Thymus (tissue), 11 donors: Measurements from ENCODE around the gene ASIC3. TPM values are rescaled to one million over a fixed set of nuclear protein-coding genes. Genes with fewer than 3 reads are reported as not detected.

ENCODE experiments used
- DNase-seq, 9 donors: peaks; one replicate each; pipeline ENCODE4 v3.0.0-alpha.2; 2013; ENCODE audit warnings: low spot score in 9 of 9, low read depth in 6 of 9, missing footprints in 1 of 9
- H3K27ac ChIP-seq, 2 donors: one replicate each; pipeline ENCODE4 v1.5.1; 2013; ENCODE audit warnings: control low read depth in 1 of 2, low read depth in 1 of 2, low read length in 1 of 2, mild to moderate bottlenecking in 1 of 2, moderate library complexity in 1 of 2
- H3K27me3 ChIP-seq, 2 donors: one replicate each; pipeline ENCODE4 v1.5.1; 2013; ENCODE audit warnings: low read length in 1 of 2; ENCODE audit not compliant: control insufficient read depth in 2 of 2, insufficient read depth in 1 of 2
- H3K36me3 ChIP-seq, 2 donors: one replicate each; pipeline ENCODE4 v1.5.1; 2013; ENCODE audit warnings: low read length in 1 of 2, mild to moderate bottlenecking in 1 of 2, moderate library complexity in 1 of 2; ENCODE audit not compliant: control insufficient read depth in 2 of 2, insufficient read depth in 2 of 2
- H3K4me1 ChIP-seq, 2 donors: one replicate each; pipeline ENCODE4 v1.5.1; 2013; ENCODE audit warnings: low read length in 2 of 2; ENCODE audit not compliant: control insufficient read depth in 2 of 2, insufficient read depth in 2 of 2
- H3K4me3 ChIP-seq, 2 donors: one replicate each; pipeline ENCODE4 v1.5.1; 2013; ENCODE audit warnings: low read length in 2 of 2, control low read depth in 1 of 2, mild to moderate bottlenecking in 1 of 2
- H3K9me3 ChIP-seq, 2 donors: one replicate each; pipeline ENCODE4 v1.5.1; 2013; ENCODE audit warnings: low read length in 1 of 2, mild to moderate bottlenecking in 1 of 2; ENCODE audit not compliant: control insufficient read depth in 2 of 2, insufficient read depth in 1 of 2
- WGBS: extraction: QIAGEN DNeasy Blood & Tissue Kit; methylation state at CpG from one replicate; pipeline ENCODE4 v1.1.7; 2013; 5-methylcytosine and 5-hydroxymethylcytosine counted together
- polyA plus RNA-seq: library from polyadenylated mRNA; stranded (reverse); fragments of 200-250 nt; gene quantifications from one replicate; pipeline ENCODE4 v1.2.3, GENCODE V29; 2013
- total RNA-seq: library from RNA; stranded (reverse); fragments of 120-200 nt; gene quantifications from one replicate; pipeline ENCODE4 v1.2.4, GENCODE V29; 2013
- donor health status: healthy.

ASIC3 gene
- total and polyA plus RNA-seq, 2 donors, result 0.14 to 10.6 TPM

- WGBS, result 92% methylated on average over 20 of the region's 20 CpGs
- Histone ChIP-seq H3K4me1 (no peaks in the 10 kb centered on the region), H3K9me3 (no peaks in the 10 kb centered on the region), H3K27ac (no peak overlapping the region), H3K36me3 (no peaks in the 10 kb centered on the region), H3K4me3 (no peak overlapping the region), H3K27me3 (peaks cover 0 to 11% of the 10 kb centered on the region in 2 donors)
- DNase-seq, result no peak
Observed at GRCh38 chr7:151099486-151100211, 51.3 kb downstream of the ASIC3 start.

- Histone ChIP-seq H3K4me1 (no peaks in the 10 kb centered on the region), H3K36me3 (no peaks in the 10 kb centered on the region), H3K4me3 (no peak overlapping the region), H3K9me3 (no peaks in the 10 kb centered on the region), H3K27me3 (peaks cover 0 to 10% of the 10 kb centered on the region in 2 donors), H3K27ac (no peak overlapping the region)
- DNase-seq, result no peak
- 98% methylated on average over 10 of the region's 10 CpGs for WGBS
Observed at GRCh38 chr7:151100921-151101320, 52.6 kb downstream of the ASIC3 start.

- H3K36me3 ChIP-seq, result no peaks in the 10 kb centered on the region
- H3K4me1 ChIP-seq, result no peaks in the 10 kb centered on the region
- DNase-seq, result no peak
- 93% methylated on average over 24 of the region's 24 CpGs for WGBS
- H3K4me3 ChIP-seq, result no peak overlapping the region
- H3K27ac ChIP-seq, result no peak overlapping the region
- peaks cover 0 to 10% of the 10 kb centered on the region in 2 donors for H3K27me3 ChIP-seq
- no peaks in the 10 kb centered on the region for H3K9me3 ChIP-seq
Observed at GRCh38 chr7:151101621-151102396, 53.5 kb downstream of the ASIC3 start.

Other genes starting within 250 kb of the ASIC3 start
- gene TMEM176B, start 248.2 kb upstream of the ASIC3 start, total RNA-seq, result 23.4 TPM
- gene TMEM176B, start 248.2 kb upstream of the ASIC3 start, polyA plus RNA-seq, result 34.7 TPM
- 11.0 TPM for gene TMEM176A, start 247.8 kb upstream of the ASIC3 start, total RNA-seq
- 27.9 TPM for gene TMEM176A, start 247.8 kb upstream of the ASIC3 start, polyA plus RNA-seq
- gene AOC1, start 196.0 kb upstream of the ASIC3 start, total RNA-seq, result 1.3 TPM
- 3.5 TPM for gene AOC1, start 196.0 kb upstream of the ASIC3 start, polyA plus RNA-seq
- gene KCNH2, start 70.2 kb upstream of the ASIC3 start, total RNA-seq, result 2.3 TPM
- gene KCNH2, start 70.2 kb upstream of the ASIC3 start, polyA plus RNA-seq, result 1.5 TPM
- 1.5 TPM for gene NOS3, start 57.5 kb upstream of the ASIC3 start, total RNA-seq
- 3.0 TPM for gene NOS3, start 57.5 kb upstream of the ASIC3 start, polyA plus RNA-seq
- gene ATG9B, start 24.0 kb upstream of the ASIC3 start, total RNA-seq, result 1.6 TPM
- 8.0 TPM for gene ATG9B, start 24.0 kb upstream of the ASIC3 start, polyA plus RNA-seq
- gene ABCB8, start 20.1 kb upstream of the ASIC3 start, total RNA-seq, result 10.5 TPM
- gene ABCB8, start 20.1 kb upstream of the ASIC3 start, polyA plus RNA-seq, result 33.8 TPM
- gene CDK5, start 9.4 kb downstream of the ASIC3 start, total RNA-seq, result 19.8 TPM
- 8.9 TPM for gene CDK5, start 9.4 kb downstream of the ASIC3 start, polyA plus RNA-seq
- 22.9 TPM for gene SLC4A2, start 11.1 kb downstream of the ASIC3 start, total RNA-seq
- 89.5 TPM for gene SLC4A2, start 11.1 kb downstream of the ASIC3 start, polyA plus RNA-seq
- 52.2 TPM for gene FASTK, start 32.3 kb downstream of the ASIC3 start, total RNA-seq
- gene FASTK, start 32.3 kb downstream of the ASIC3 start, polyA plus RNA-seq, result 142 TPM
- 17.0 TPM for gene TMUB1, start 35.0 kb downstream of the ASIC3 start, total RNA-seq
- 68.4 TPM for gene TMUB1, start 35.0 kb downstream of the ASIC3 start, polyA plus RNA-seq
- gene AGAP3, start 37.9 kb downstream of the ASIC3 start, total RNA-seq, result 8.2 TPM
- 43.2 TPM for gene AGAP3, start 37.9 kb downstream of the ASIC3 start, polyA plus RNA-seq
- gene GBX1, start 119.2 kb downstream of the ASIC3 start, total RNA-seq, result not detected
- gene GBX1, start 119.2 kb downstream of the ASIC3 start, polyA plus RNA-seq, result 0.07 TPM
- not detected for gene ASB10, start 138.7 kb downstream of the ASIC3 start, total RNA-seq
- gene ASB10, start 138.7 kb downstream of the ASIC3 start, polyA plus RNA-seq, result 0.05 TPM
- not detected for gene H2BK1, start 162.0 kb downstream of the ASIC3 start, total RNA-seq
- gene H2BK1, start 162.0 kb downstream of the ASIC3 start, polyA plus RNA-seq, result 0.25 TPM
- gene ABCF2, start 178.7 kb downstream of the ASIC3 start, total RNA-seq, result 26.1 TPM
- 18.9 TPM for gene ABCF2, start 178.7 kb downstream of the ASIC3 start, polyA plus RNA-seq
- gene CHPF2, start 184.0 kb downstream of the ASIC3 start, total RNA-seq, result 18.0 TPM
- gene CHPF2, start 184.0 kb downstream of the ASIC3 start, polyA plus RNA-seq, result 35.2 TPM
- 4.1 TPM for gene SMARCD3, start 200.2 kb downstream of the ASIC3 start, total RNA-seq
- 9.6 TPM for gene SMARCD3, start 200.2 kb downstream of the ASIC3 start, polyA plus RNA-seq